HepG2 (cell line): ENCODE results near the gene PLK3. TPM values are rescaled to one million over a fixed set of nuclear protein-coding genes. Genes with fewer than 3 reads are reported as not detected.

Source experiments
- CEBPG ChIP-seq: IDR thresholded peaks from 2 replicates; pipeline ENCODE4 v1.6.1; 2016
- MIER2 ChIP-seq: IDR thresholded peaks from 2 replicates; pipeline ENCODE4 v1.6.1; 2016; ENCODE audit warnings: missing biosample characterization, missing genetic modification reagents
- NCOA2 ChIP-seq: sonication (generic); formaldehyde crosslinking; IDR thresholded peaks from 2 replicates; pipeline ENCODE4 v1.8.0; 2022; ENCODE audit warnings: inconsistent platforms
- PITX1 ChIP-seq: sonication (generic); formaldehyde crosslinking; IDR thresholded peaks from 2 replicates; pipeline ENCODE4 v1.5.1; 2020; ENCODE audit warnings: mild to moderate bottlenecking, missing genetic modification reagents
- PRMT3 ChIP-seq: sonication (generic); formaldehyde crosslinking; IDR thresholded peaks from 2 replicates; pipeline ENCODE4 v1.8.1; 2022; ENCODE audit warnings: low read depth, mild to moderate bottlenecking, moderate library complexity, missing genetic modification reagents, borderline replicate concordance
- PTBP1 ChIP-seq: fragments of 200-400 bp; formaldehyde crosslinking; IDR thresholded peaks from 2 replicates; pipeline ENCODE4 v1.6.1; 2018; ENCODE audit warnings: low read length, low read depth; ENCODE audit not compliant: poor library complexity, severe bottlenecking
- SOX13 ChIP-seq, 3 experiments: fragments of 450-650 bp in 1 of 3; sonication (generic) in 1 of 3; formaldehyde crosslinking in 1 of 3; IDR thresholded peaks in 2 of 3; conservative IDR thresholded peaks in 1 of 3; 2 replicates each; pipeline versions ENCODE4 v1.5.0 to v1.6.1; 2016 to 2020; ENCODE audit warnings: antibody characterized with exemption in 1 of 3, mild to moderate bottlenecking in 1 of 3, missing compliant biosample characterization in 1 of 3, missing genetic modification reagents in 1 of 3, moderate library complexity in 1 of 3
- SYNCRIP ChIP-seq: fragments of 200-400 bp; formaldehyde crosslinking; IDR thresholded peaks from 2 replicates; pipeline ENCODE4 v1.6.1; 2018; ENCODE audit warnings: mild to moderate bottlenecking, low read depth, low read length; ENCODE audit not compliant: insufficient read depth
- U2AF1 ChIP-seq: fragments of 200-400 bp; formaldehyde crosslinking; optimal IDR thresholded peaks from 2 replicates; pipeline ENCODE3; 2017; ENCODE audit warnings: mild to moderate bottlenecking, low read depth, low read length
- XRCC5 ChIP-seq: fragments of 200-400 bp; formaldehyde crosslinking; optimal IDR thresholded peaks from 2 replicates; pipeline ENCODE3; 2017; ENCODE audit warnings: mild to moderate bottlenecking, low read length
- ZBTB42 ChIP-seq: sonication (generic); formaldehyde crosslinking; IDR thresholded peaks from 2 replicates; pipeline ENCODE4 v1.5.0; 2020; ENCODE audit warnings: mild to moderate bottlenecking, missing genetic modification reagents
- ZBTB7A ChIP-seq: sonication (generic); formaldehyde crosslinking; IDR thresholded peaks from 2 replicates; pipeline ENCODE4 v1.8.0; 2022; ENCODE audit warnings: mild to moderate bottlenecking, missing genetic modification reagents
- ZNF17 ChIP-seq: sonication (generic); formaldehyde crosslinking; IDR thresholded peaks from 2 replicates; pipeline ENCODE4 v1.5.0; 2020; ENCODE audit warnings: mild to moderate bottlenecking, missing genetic modification reagents
- ZNF652 ChIP-seq: IDR thresholded peaks from 2 replicates; pipeline ENCODE4 v1.6.1; 2016; ENCODE audit warnings: low read depth, borderline replicate concordance
- ZNF670 ChIP-seq: sonication (generic); formaldehyde crosslinking; IDR thresholded peaks from 2 replicates; pipeline ENCODE4 v1.8.0; 2022; ENCODE audit warnings: mild to moderate bottlenecking, missing genetic modification reagents, borderline replicate concordance
- ZSCAN25 ChIP-seq: sonication (generic); formaldehyde crosslinking; IDR thresholded peaks from 2 replicates; pipeline ENCODE4 v1.8.0; 2022; ENCODE audit warnings: mild to moderate bottlenecking, missing genetic modification reagents
- polyA plus RNA-seq, 8 experiments: library from polyadenylated mRNA; depleted of rRNA in 3 of 8; stranded (reverse) in 7 of 8; unstranded in 1 of 8; fragments of >200 nt; fragmentation: Illumina TruSeq in 4 of 8; extraction: Trizol in 4 of 8; gene quantifications; 2 replicates each; pipeline versions ENCODE4 v1.2.1 to v1.2.3, GENCODE V29; 2011 to 2016; ENCODE audit warnings: low read depth in 4 of 8, missing spikeins in 1 of 8, mixed read lengths in 1 of 8; ENCODE audit not compliant: insufficient read depth in 1 of 8
- total RNA-seq, 5 experiments: library from RNA; depleted of rRNA; stranded (reverse); fragments of >200 nt; fragmentation: Illumina TruSeq; extraction: Trizol; gene quantifications; 2 replicates each; pipeline ENCODE4 v1.2.3, GENCODE V29; 2016; ENCODE audit warnings: low read depth in 1 of 5
- TF ChIP-seq, protein P1 (sequence below): sonication (generic); formaldehyde crosslinking; IDR thresholded peaks from 2 replicates; pipeline ENCODE4 v1.4.0; 2020; ENCODE audit warnings: mild to moderate bottlenecking, missing genetic modification reagents
- TF ChIP-seq, protein P2 (sequence below): sonication (generic); formaldehyde crosslinking; IDR thresholded peaks from 2 replicates; pipeline ENCODE4 v1.8.0; 2022; ENCODE audit warnings: mild to moderate bottlenecking, missing genetic modification reagents, borderline replicate concordance
- TF ChIP-seq, protein P3 (sequence below): fragments of 450-650 bp; IDR thresholded peaks from 2 replicates; pipeline ENCODE4 v1.6.1; 2016
- TF ChIP-seq, protein P4 (sequence below): sonication (generic); formaldehyde crosslinking; IDR thresholded peaks from 2 replicates; pipeline ENCODE4 v1.4.0; 2020; ENCODE audit warnings: missing genetic modification reagents
- TF ChIP-seq, protein P5 (sequence below): sonication (generic); formaldehyde crosslinking; IDR thresholded peaks from 2 replicates; pipeline ENCODE4 v1.9.0; 2021; ENCODE audit warnings: missing genetic modification reagents, mild to moderate bottlenecking, borderline replicate concordance

Gene PLK3
- total and polyA plus RNA-seq, 2 of the 13 experiments (the other 11 are each of a cell fraction or from before 2014, with no cell fraction given) = 9.8 to 16.9 TPM

DNA sequence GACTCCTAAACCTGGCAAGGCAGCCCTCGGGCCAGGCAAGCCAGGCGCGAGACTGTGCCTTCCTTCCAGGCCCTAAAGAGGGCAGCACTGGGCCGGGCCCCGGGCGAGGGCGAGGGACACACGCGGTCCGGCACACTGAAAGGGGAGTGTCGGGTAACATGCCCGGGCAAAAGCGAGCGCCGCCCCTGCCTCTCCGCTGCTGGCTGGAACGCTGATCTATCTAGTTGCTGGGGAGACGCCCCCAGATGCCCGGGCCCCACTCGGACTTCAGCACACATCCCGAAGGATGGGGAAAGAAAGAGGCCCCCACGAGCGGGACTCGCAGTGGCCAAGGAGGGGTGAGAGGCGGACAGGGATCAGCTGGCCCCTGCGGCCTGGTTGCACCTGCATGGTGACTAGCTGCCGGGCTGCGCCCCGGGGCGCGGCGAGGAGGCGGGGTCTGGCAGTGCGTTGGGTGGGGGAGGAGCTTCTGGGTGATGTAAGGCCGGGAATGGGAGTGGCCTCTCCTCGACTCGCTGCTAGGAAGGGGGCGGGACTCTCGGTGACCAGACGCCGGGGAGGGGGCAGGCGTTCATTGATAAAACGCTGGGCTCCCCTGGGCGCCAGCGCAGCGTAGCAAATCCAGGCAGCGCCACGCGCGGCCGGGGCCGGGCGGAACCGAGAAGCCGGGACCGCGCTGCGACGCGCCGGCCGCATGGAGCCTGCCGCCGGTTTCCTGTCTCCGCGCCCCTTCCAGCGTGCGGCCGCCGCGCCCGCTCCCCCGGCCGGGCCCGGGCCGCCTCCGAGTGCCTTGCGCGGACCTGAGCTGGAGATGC, at the start of gene PLK3 (continued):
- TF ChIP-seq, protein P1, sequence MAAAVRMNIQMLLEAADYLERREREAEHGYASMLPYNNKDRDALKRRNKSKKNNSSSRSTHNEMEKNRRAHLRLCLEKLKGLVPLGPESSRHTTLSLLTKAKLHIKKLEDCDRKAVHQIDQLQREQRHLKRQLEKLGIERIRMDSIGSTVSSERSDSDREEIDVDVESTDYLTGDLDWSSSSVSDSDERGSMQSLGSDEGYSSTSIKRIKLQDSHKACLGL (CRISPR knock-in tag) = peak; percentile 90
- peak; percentile 55 for TF ChIP-seq CEBPG (CRISPR knock-in tag)
- TF ChIP-seq, protein P2, sequence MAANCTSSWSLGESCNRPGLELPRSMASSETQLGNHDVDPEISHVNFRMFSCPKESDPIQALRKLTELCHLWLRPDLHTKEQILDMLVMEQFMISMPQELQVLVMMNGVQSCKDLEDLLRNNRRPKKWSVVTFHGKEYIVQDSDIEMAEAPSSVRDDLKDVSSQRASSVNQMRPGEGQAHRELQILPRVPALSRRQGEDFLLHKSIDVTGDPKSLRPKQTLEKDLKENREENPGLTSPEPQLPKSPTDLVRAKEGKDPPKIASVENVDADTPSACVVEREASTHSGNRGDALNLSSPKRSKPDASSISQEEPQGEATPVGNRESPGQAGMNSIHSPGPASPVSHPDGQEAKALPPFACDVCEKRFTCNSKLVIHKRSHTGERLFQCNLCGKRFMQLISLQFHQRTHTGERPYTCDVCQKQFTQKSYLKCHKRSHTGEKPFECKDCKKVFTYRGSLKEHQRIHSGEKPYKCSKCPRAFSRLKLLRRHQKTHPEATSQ = no peak
- TF ChIP-seq U2AF1 = peak; percentile 68
- TF ChIP-seq, protein P3, sequence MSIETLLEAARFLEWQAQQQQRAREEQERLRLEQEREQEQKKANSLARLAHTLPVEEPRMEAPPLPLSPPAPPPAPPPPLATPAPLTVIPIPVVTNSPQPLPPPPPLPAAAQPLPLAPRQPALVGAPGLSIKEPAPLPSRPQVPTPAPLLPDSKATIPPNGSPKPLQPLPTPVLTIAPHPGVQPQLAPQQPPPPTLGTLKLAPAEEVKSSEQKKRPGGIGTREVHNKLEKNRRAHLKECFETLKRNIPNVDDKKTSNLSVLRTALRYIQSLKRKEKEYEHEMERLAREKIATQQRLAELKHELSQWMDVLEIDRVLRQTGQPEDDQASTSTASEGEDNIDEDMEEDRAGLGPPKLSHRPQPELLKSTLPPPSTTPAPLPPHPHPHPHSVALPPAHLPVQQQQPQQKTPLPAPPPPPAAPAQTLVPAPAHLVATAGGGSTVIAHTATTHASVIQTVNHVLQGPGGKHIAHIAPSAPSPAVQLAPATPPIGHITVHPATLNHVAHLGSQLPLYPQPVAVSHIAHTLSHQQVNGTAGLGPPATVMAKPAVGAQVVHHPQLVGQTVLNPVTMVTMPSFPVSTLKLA = peak; percentile 74
- peak; percentile 48; the same call in 1 of the 2 replicates for TF ChIP-seq PITX1
- TF ChIP-seq ZBTB7A (CRISPR knock-in tag) = 0 out of 2 replicates have a peak, but pooled peaks have one; percentile 29
- TF ChIP-seq ZNF670 (CRISPR knock-in tag) = peak; percentile 97
- TF ChIP-seq, protein P4, sequence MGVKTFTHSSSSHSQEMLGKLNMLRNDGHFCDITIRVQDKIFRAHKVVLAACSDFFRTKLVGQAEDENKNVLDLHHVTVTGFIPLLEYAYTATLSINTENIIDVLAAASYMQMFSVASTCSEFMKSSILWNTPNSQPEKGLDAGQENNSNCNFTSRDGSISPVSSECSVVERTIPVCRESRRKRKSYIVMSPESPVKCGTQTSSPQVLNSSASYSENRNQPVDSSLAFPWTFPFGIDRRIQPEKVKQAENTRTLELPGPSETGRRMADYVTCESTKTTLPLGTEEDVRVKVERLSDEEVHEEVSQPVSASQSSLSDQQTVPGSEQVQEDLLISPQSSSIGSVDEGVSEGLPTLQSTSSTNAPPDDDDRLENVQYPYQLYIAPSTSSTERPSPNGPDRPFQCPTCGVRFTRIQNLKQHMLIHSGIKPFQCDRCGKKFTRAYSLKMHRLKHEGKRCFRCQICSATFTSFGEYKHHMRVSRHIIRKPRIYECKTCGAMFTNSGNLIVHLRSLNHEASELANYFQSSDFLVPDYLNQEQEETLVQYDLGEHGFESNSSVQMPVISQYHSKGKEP (CRISPR knock-in tag) = no peak
- peak; percentile 73; the same call in 1 of the 2 replicates for TF ChIP-seq MIER2 (CRISPR knock-in tag)
- TF ChIP-seq ZNF652 (CRISPR knock-in tag) = no peak
- peak; percentile 78 for TF ChIP-seq XRCC5
- TF ChIP-seq NCOA2 = 0 out of 2 replicates have a peak, but pooled peaks have one; percentile 38
- peak; percentile 54 for TF ChIP-seq SOX13 (IDR thresholded peaks at IDR 0.05)
- peak in 1 of 2 experiments; percentile 30; a peak in 1 of 4 replicates for TF ChIP-seq SOX13 (CRISPR knock-in tag; conservative IDR thresholded peaks at IDR 0.05 in 1 of 2, IDR thresholded peaks at IDR 0.05 in 1 of 2)
- no peak for TF ChIP-seq PRMT3 (CRISPR knock-in tag)
- peak; percentile 64; the same call in 1 of the 2 replicates for TF ChIP-seq ZSCAN25
- no peak for TF ChIP-seq ZNF17 (CRISPR knock-in tag)
- TF ChIP-seq, protein P5, sequence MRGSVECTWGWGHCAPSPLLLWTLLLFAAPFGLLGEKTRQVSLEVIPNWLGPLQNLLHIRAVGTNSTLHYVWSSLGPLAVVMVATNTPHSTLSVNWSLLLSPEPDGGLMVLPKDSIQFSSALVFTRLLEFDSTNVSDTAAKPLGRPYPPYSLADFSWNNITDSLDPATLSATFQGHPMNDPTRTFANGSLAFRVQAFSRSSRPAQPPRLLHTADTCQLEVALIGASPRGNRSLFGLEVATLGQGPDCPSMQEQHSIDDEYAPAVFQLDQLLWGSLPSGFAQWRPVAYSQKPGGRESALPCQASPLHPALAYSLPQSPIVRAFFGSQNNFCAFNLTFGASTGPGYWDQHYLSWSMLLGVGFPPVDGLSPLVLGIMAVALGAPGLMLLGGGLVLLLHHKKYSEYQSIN (CRISPR knock-in tag) = no peak
- peak; percentile 27; the same call in 1 of the 2 replicates for TF ChIP-seq ZBTB42 (CRISPR knock-in tag)
- no peak for TF ChIP-seq PTBP1
- TF ChIP-seq SYNCRIP = no peak
